Cardiac muscle cell (in vitro differentiated cells and primary cell): ENCODE data around the gene LY6G5B. TPM values are rescaled to one million over a fixed set of nuclear protein-coding genes. Genes with fewer than 3 reads are reported as not detected.

ENCODE experiments used
- DNase-seq, 2 donors: peaks; one replicate each; pipeline versions ENCODE4 v3.0.0 to v3.0.0-alpha.2; 2010 to 2017; ENCODE audit warnings: low read depth in 1 of 2, low spot score in 1 of 2
- H3K27ac ChIP-seq: fragments of 200-600 bp; sonication (generic); 2 replicates; pipeline ENCODE4 v1.5.1; 2016
- H3K27me3 ChIP-seq: fragments of 200-600 bp; sonication (generic); 2 replicates; pipeline ENCODE4 v1.6.0; 2016; ENCODE audit warnings: control low read depth
- H3K36me3 ChIP-seq: fragments of 200-600 bp; sonication (generic); 2 replicates; pipeline ENCODE4 v1.5.1; 2016; ENCODE audit warnings: control low read depth
- H3K4me1 ChIP-seq: fragments of 200-600 bp; sonication (generic); 2 replicates; pipeline ENCODE4 v1.8.1; 2017; ENCODE audit warnings: low read depth, mild to moderate bottlenecking, mixed run types
- H3K4me3 ChIP-seq: fragments of 200-600 bp; sonication (generic); 2 replicates; pipeline ENCODE4 v1.5.1; 2016; ENCODE audit warnings: mild to moderate bottlenecking
- H3K9me3 ChIP-seq: fragments of 200-600 bp; sonication (generic); 2 replicates; pipeline ENCODE4 v1.5.1; 2017; ENCODE audit warnings: low read depth, mild to moderate bottlenecking, control low read depth
- polyA plus RNA-seq: library from polyadenylated mRNA; unstranded; fragments of >200 nt; fragmentation: Nextera tagmentation; extraction: Ambion mirVana; gene quantifications from 2 replicates; pipeline ENCODE4 v1.2.1, GENCODE V29; 2016
- total RNA-seq: library from RNA; depleted of rRNA; stranded (reverse); fragments of >200 nt; gene quantifications from 2 replicates; pipeline ENCODE4 v1.2.3, GENCODE V29; 2016
- TF ChIP-seq, protein P1 (sequence below): IDR thresholded peaks from 2 replicates; pipeline ENCODE4 v1.5.1; 2012; ENCODE audit warnings: low read depth, mild to moderate bottlenecking, low read length

The LY6G5B gene
- total and polyA plus RNA-seq, 2 experiments from 2014 or later = 6.8 to 16.5 TPM

DNA sequence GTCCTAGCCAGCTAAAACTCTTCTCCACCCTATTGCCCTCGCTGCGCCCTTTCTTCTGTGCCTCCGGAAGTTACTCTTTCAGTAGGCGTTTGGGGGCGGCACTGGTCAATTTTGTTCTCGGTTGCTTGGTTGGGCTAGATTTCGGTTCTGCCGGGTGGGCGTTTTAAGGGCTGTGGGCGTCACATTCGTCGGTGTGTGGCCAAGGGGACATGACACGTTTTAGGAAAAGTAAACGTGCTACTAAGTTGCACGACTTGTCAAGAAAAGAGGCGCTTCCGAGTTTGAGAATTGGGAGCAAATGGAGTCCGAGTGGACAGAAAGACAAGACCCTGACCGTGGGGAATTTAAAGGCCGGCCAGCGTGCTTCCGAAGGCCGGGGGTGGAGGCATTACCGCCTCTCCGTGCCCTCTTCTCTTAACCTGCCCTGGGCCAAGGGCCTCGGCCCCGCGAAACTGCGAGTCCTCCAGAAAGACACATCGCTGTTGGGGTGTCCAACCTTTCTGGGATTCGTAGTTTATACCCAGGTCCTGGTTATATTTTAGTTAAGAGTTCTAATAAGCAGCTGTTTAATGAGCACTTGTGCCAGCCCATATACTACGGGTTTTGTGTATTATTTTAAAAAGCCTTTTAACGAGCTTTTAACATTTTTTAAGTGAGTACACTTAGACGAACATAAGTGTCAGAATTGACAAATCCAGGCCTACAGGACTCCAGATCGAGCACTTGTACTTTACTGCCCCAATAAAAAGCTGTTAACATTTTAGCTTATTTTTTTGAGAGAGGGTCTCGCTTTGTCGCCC is 16.7 kb upstream of the LY6G5B start:
- Histone ChIP-seq H3K4me1 (peaks cover 7% of the 10 kb centered on the region), H3K4me3 (peak overlapping the region; percentile 53), H3K9me3 (no peaks in the 10 kb centered on the region), H3K27ac (peak overlapping the region; percentile 98), H3K27me3 (no peaks in the 10 kb centered on the region), H3K36me3 (peaks cover 16% of the 10 kb centered on the region)
- TF ChIP-seq, protein P1, sequence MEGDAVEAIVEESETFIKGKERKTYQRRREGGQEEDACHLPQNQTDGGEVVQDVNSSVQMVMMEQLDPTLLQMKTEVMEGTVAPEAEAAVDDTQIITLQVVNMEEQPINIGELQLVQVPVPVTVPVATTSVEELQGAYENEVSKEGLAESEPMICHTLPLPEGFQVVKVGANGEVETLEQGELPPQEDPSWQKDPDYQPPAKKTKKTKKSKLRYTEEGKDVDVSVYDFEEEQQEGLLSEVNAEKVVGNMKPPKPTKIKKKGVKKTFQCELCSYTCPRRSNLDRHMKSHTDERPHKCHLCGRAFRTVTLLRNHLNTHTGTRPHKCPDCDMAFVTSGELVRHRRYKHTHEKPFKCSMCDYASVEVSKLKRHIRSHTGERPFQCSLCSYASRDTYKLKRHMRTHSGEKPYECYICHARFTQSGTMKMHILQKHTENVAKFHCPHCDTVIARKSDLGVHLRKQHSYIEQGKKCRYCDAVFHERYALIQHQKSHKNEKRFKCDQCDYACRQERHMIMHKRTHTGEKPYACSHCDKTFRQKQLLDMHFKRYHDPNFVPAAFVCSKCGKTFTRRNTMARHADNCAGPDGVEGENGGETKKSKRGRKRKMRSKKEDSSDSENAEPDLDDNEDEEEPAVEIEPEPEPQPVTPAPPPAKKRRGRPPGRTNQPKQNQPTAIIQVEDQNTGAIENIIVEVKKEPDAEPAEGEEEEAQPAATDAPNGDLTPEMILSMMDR = peak; percentile 12
- peak in 1 of 2 donors; percentile 93 for DNase-seq

DNA sequence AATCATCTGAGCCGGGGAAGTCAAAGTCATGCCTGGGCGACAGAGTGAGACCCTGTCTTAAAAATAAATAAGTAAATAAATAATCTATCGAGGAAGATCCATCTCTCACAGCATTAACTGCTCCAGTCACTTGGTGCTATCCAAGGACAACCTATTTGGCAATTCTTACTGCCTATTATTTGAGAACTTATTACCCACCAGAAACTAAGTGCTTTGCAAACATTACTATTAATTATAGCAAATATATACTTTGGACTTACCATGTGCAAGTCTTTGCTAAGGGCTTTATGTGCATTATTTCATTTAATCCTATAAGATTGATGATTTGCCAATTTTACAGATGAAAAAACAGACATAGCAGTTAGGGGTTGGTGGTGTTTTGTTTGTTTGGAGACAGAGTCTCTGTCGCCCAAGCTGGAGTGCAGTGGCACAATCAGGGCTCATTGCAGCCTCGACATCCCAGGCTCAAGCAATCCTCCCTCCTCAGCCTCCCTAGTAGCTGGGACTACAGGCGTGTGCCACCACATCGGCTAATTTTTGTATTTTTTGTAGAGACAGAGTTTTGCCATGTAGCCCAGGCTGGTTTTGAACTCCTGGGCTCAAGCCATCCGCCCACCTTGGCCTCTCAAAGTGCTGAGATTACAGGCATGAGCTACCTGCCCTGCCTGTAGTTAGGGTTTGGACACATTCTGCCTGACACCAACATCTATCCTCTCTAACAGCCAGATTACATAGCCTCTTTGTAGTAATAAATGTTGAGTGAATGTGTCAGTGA is 15.0 kb upstream of the LY6G5B start:
- Histone ChIP-seq H3K4me1 (peaks cover 19% of the 10 kb centered on the region), H3K27ac (no peak overlapping the region), H3K36me3 (peaks cover under 1% of the 10 kb centered on the region), H3K27me3 (no peaks in the 10 kb centered on the region), H3K4me3 (no peak overlapping the region), H3K9me3 (no peaks in the 10 kb centered on the region)
- no peak for DNase-seq
- TF ChIP-seq, protein P1 = no peak

DNA sequence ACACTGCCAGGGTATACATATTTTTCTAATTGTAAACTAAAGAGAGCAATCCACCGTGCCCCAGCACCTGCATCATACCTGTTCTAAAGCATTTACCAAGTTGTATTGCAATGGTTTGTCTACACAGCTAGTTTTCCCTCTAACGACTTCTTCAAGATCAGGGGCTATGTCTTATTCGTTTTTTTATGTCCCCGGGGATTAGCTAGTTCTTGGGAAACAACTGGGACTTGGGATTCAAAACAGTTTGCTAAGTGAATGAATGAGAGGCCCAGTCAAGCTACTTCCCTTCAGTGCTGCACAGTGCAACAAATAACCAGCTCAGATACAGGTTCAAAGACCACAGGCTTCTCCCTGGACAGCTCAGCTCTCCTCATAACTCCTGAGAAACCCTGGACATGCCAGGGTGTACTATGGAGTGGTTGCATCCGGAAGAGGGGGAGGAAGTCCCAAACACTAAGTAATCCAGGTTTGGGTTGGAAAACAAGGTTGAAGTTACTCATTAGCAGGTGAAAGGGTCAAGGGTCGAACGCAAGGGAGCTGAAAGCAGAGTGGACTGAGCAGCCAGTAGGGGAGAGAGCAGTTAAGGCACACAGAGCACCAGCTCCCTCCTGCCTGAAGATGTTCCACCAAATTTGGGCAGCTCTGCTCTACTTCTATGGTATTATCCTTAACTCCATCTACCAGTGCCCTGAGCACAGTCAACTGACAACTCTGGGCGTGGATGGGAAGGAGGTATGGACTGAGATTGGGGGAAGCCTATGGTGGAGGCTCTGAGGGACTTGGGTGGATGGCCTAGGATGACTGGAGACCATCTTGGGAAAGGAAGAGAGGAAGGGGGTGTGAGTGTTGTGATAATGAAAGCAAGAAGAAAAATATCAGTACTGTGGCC is 14.2 kb upstream of the LY6G5B start, which contains the start of gene APOM:
Gene APOM, plus strand, starts transcription at position 546 of the 889 bp plus-strand sequence. Its CDS starts 73 bp downstream, at position 619.
- Histone ChIP-seq H3K27me3 (no peaks in the 10 kb centered on the region), H3K4me1 (peaks cover 20% of the 10 kb centered on the region), H3K9me3 (no peaks in the 10 kb centered on the region), H3K36me3 (no peaks in the 10 kb centered on the region), H3K27ac (no peak within 1 kb of the TSS), H3K4me3 (no peak within 1 kb of the TSS)
- DNase-seq = no peak
- TF ChIP-seq, protein P1 = no peak

DNA sequence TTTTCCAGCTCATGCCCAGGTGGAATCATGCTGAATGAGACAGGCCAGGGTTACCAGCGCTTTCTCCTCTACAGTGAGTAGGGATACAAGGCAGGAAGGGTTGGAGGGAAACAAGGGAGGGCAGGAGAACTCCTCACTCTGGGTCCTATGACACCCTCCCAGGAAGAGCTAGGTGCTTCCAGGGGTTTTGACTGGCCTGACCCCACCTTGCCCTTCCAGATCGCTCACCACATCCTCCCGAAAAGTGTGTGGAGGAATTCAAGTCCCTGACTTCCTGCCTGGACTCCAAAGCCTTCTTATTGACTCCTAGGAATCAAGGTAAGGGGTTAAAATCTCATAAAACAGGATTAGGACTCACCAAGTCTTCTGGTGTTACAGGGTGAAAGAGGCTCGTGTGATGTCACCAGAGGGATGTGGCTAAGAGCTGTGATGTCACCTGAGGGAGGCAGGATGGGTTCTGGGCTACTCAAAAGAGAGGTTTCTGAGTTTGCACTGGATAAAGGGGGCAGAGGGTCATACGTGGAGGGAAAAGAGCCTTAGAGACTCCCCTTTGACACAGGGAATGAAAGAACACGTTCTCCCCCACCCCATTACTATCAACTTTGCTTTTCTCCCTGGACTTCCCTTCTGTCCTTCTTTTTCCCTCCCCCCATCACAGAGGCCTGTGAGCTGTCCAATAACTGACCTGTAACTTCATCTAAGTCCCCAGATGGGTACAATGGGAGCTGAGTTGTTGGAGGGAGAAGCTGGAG is 12.2 kb upstream of the LY6G5B start:
- no peaks in the 10 kb centered on the region for H3K27me3 ChIP-seq
- no peak overlapping the region for H3K4me3 ChIP-seq
- H3K9me3 ChIP-seq = no peaks in the 10 kb centered on the region
- H3K27ac ChIP-seq = no peak overlapping the region
- H3K4me1 ChIP-seq = peaks cover 13% of the 10 kb centered on the region
- H3K36me3 ChIP-seq = no peaks in the 10 kb centered on the region
- DNase-seq = no peak
- TF ChIP-seq, protein P1 = no peak
